Myocyte (in vitro differentiated cells): Measurements from ENCODE around the gene TMPRSS4. TPM values are rescaled to one million over a fixed set of nuclear protein-coding genes. Genes with fewer than 3 reads are reported as not detected.
"Not testable (repeated sequence)": the region's sequence is repeated elsewhere in the genome, so short reads cannot be mapped to it uniquely, and the experiment has no call there.

ENCODE experiments used
- DNase-seq: peaks from one replicate; pipeline ENCODE4 v3.0.0-alpha.2; 2012; ENCODE audit warnings: low read depth
- total RNA-seq: library from RNA; depleted of rRNA; stranded (reverse); fragments of >200 nt; gene quantifications from 2 replicates; pipeline ENCODE4 v1.2.3, GENCODE V29; 2014

TMPRSS4 gene
- total RNA-seq, 1 donor from 2014 or later: not detected

DNA sequence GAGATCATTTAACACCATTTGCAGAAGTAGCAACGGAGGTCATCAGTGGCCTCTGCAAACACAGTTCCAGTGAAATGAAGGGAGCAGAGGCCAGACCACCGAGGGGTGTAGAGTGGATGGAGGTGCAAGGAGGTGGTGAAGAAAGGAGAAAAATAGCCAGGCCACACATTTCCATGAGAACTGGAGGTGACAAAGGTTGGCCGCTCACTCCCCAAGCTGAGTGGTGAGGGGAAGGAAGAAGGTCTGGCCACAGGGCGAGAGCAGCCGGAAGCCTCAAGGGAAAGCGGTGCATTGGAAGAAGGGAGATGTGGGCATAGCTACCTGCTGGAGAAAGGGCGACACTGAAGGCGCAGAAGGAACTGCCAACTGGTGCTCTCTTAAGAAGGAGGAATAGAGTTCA is 20.1 kb upstream of the TMPRSS4 start:
- no peak for DNase-seq

DNA sequence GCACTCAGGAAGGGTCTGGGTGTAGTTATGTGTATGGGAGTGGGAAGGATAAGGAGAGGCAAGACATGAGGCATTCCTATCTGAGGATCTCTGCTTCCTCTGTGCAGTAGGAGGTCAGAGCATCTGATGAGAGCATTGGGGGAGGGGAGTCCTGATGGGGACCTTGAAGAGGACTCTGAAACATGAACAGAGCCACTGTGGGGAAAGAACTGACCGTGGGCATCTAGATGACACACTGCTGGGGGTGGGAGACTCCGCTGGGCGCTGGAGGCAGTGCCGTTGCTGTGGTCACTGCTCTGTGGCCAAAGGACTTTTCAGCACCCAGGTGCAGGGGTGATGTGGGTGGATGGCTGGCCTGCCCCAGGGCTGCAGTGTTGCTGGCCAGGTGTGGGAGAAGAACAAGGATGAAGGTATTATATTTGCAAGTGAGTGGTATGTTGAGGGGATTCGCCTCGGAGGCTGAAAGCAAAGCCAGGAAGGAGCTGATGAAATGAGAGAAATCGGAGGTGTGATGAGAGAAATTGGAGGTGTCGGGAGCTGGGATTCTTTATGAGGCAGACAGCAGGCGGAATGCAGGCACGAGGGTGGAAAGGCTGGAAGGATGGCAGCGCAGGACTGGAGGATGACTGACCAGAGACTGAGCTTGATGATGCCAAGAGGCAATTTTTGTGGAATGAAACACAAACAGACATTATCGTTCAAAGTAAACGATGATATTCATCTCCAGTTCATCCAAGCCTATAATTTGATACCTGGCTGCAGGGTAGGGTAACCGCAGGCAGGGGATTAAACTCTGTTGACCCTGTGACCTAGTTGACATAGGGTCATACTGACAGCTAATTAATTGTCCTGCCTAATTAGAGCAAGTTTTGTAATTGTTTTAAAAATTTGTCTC is 19.4 kb upstream of the TMPRSS4 start:
- no peak for DNase-seq

DNA sequence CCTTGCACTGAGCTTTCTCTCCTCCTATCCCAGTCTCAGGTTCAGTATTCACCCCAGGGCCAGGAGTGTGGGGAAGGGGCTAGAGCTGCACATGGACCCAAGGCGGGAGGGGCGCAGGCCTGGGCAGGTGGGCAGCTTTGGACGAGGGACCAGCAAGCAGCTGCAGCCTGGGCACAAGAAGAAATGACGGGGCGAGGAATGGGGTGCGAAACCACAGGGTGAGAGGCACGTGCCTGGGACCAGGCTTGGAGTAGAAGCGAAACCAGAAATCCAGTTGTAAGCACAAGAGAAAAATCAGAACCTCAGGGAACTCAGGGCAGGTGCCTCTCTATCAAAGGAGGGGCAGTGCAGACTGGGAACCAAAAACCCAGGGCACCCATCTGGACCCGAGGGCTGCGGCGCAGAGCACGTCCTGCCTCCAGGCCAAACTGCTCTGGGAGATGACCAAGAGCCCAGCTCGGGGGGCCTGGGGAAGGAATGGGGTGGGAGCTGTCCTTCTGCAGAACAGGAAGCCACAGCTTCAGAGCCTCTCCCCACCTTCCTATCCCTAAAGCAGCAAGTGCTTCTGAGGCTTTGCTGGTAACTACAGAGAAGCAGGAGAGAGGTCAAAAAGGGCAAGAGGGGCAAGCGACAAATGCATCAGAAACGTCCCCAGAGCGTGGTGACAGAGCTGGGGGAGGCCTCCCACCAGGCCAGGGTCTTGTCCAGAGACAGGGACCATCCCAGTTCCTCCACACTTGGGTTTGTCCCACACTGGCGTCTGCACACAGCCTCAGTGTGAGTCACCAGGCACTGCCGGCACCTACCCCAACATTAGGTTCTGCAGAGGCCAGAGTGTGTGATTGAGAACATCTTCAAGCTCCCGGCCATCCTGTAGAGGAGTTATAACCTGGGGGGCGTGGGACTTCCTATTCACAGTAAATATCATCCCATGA is 18.3 kb upstream of the TMPRSS4 start:
- no peak for DNase-seq

DNA sequence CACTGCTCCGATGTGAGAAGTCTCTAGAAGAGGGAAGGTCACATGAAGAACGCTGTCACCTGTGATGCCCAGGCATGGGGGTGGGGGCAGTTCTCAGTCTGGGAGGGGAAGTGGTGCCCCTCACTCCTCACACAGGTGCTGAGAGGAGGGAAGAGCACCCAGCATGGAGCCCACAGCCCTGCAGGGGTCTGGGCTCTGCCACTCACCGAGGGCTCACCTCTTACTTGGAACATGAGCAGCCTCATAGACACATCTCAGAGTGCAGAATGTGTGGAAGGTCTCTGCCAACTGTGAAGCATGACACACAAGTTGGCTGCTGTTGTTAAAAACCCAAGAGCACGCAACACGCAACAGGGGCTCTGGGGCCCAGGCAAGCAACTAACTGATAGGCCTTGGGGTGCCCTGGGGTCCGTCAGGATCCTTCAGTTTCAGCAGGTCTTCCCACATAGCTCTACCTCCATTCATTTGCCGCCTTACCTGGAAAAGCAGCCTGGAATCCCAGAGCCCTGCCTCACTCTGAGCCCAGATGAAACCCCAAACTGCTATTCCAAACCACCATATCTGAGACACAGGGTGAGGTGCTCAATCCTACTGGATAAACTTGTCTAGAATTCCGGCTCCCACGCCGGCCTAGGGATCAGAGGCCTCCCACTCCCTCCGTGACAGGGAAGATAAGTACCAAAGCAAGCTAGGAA is 17.5 kb upstream of the TMPRSS4 start:
- no peak for DNase-seq

DNA sequence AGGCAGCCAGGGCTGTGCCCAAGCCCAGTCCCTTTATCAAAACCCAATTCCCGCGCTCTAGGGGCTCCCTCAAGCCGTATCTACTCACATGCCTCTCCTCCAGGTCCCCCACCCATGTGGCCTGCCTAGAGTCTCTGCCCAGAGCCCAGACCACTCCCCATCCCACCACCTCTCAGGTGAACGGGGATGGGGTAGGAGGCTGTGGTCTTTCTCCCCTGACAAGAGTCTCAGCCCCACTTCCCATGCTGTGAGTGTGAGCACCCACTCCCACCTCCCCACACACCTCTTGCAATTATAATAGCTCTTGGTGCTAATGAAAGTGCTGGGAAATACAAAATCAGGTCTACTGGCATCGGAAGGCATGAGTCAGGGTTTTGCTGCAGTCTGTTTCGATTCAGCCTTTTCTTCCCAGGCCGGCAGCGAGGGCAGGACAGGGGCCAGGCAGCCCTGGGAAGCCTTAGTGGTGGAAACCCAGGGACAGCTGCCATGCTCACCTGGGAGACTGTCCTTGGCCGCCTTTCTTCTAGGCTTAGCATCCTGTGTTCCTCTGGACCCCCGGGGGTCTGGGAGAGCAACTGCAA is 16.7 kb upstream of the TMPRSS4 start:
- no peak for DNase-seq

DNA sequence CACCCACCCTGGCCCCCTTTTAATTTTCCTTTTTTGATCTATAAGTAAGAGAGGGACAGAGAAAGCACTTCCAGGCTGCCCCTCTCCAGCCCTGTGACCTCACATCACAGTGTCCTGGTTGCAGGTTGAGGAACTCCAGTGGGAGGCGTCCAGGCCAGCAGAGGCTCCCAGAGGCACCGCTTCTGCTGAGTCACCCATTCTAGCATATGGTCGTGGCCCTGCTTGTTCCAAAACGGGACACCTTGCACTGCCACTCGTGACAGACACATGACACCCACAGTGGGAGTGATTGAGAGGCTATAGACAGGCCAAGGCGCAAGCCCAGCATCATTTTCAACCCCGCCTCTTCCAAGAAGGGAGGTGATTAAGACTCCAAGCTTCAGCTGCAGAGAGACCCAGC is 16.0 kb upstream of the TMPRSS4 start:
- DNase-seq: peak; percentile 3

DNA sequence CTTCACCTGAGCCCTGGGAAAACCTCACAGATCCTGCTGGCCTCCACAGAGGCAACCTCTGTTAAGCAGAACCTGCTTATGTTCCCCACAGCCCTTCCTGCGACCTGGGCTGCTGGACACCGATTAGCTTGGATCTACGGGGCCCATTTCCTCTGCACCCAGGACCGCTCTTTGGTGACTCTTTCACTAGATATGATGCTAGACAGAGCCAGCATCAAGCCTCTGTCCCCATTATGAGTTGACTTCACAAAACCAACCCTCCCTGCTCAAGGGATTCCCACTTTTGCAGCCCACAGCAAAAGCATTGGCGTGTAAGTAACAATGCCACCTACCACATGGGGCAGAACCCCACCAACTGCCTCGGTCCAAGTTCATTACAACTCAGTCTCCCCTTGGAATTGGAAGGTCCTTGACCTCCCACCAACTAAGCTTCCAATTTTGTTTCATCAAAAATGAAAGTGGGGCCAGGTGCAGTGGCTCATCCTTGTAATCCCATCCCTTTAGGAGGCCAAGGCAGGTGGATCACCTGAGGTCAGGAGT is 15.2 kb upstream of the TMPRSS4 start:
- DNase-seq: no peak

DNA sequence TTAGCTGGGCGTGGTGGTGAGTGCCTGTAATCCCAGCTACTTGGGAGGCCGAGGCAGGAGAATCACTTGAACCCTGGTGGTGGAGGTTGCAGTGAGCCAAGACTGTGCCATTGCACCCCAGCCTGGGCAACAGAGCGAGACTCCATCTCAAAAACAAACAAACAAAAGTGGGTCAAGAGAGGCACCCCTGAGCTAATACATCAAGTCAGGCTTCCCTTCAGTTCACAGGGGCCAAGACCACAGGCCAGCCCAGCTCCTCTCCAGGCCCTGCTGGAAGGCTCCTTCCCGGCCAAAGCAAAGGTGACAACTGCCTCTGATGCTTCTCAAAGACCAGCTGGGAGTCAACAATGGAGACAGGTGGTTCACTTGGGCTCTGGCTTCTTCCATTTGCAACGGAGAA is 14.7 kb upstream of the TMPRSS4 start:
- DNase-seq: not testable (repeated sequence)

DNA sequence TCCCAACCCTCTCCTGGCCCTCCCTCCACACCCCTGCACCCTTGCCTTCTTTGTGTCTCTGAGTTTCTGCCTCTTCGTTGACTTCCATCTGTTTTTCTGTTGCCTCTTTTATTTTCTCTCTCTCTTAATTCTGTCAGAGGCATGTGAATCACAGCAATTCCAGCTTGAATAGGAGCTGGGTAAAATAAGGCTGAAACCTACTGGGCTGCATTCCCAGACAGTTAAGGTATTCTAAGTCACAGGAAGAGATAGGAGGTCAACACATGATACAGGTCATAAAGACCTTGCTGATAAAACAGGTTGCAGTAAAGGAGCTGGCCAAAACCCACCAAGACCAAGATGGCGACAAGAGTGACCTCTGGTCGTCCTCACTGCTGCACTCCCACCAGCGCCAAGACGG is 14.2 kb upstream of the TMPRSS4 start:
- DNase-seq: not testable (repeated sequence)

DNA sequence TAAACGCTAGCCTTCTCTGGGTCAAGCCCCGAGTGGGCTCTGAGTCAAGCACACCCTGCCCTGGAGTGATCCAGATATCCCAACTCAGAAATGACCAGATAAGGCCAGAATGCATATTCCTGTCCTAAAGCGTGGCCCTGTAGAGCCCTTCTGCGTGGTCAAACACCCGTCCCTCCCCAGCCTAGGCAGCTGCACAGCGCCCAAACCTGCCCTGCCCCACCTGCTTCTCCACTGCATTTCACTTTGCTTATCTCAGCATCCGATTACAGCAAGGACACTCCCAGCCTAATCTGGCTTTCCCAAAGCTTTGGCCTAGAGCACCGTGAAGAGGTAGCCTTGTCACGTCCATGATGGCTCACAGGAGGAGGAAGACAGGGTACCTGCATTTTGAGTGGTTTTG is 11.9 kb upstream of the TMPRSS4 start:
- no peak for DNase-seq

DNA sequence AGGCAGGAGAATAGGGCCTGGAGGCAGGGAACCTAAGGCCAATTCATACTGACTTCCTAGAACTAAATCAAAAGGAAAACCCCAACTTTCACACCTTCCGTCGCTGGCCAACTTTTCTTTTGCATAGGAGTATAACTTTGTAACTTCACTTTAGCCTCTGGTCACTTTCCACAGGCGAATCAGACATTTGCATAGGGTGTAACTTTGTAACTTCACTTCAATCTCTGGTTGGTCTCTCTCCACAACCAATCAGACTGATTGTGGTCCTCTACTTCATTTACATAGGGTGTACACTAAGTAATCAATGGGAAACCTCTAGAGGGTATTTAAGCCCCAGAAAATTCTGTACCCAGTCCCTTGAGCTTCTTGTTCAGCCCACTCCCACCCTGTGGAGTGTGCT is 11.5 kb upstream of the TMPRSS4 start:
- DNase-seq: no peak

DNA sequence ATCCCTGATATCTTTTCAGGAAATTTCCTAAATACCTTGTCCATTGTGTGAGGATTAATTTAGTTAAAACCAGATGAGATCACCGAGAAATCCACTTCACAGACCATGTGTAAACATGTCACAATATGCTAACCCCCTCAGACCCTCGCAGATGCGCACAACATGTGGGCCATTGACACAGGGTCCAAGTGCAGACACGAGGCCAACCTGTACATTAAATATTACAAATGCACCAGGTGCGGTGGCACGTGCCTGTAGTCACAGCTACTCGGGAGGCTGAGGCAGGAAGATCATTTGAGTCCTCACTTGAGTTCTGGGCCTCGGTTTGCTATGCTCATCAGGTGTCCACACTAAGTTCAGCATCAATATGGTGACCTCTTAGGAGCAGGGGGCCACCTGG is 9.9 kb upstream of the TMPRSS4 start:
- no peak for DNase-seq

DNA sequence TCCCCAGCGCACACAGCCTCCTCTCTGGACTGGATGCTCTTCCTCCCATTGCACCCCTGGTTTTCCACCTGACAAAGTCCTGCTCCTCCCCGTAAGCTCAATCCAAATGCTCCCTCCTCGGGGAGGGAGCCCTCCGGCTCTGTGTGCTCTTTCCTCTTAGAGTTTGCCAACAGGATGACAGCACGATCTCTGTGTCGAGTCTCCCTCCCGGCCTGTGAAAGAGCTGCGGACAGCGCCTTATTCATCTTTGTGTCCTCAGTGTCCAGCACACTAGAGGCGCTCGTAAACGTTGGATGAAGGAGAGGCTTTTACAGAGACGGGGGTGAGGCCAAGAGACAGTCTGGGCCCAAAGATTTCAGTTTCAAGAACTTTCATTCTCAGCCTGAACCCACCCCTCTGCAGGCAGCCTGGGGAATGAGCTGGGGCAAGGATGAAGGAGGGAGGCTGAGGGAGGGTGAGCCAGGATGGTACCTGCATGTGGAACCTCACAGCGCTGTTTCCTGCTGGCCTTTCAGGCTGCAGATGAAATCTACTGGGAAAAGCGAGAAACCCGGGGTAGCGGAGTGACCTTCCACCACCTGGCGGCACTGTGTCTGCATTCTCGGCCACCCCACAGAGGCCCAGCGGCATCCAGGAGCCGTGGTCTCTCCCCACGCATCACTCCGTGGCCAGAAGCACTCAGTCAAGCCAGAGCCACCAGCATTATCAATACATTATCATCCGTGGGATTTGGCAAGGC is 8.5 kb upstream of the TMPRSS4 start:
- no peak for DNase-seq

DNA sequence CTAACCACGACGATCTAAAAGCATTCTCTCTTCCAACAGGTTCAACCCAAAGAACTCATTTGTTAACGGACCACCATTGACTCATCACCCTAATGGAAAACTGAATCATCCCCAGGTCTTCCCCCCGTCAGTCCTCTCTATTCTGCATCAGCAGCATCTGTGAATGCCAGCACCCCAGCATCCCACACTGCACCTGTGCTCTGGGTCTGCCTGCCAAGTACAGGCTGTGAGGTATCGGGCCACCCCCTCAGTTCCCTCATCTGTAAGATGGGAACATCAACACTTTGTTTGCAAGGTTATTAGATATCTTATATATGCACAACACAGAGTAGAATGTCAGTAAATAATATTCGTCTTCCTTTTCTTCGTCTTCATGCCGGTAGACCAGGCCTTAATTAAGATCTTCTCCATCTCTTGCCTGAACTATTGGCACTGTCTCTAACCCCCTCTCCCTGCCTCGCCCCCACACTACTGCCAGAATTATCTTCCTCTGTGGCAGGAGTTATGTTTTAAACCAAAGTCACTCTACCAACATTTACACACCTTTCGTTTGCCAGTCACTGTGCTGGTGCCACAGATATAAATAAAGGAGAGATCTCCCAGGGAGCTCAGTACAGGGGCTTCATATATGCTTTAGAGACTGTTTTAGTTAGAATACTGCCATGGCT is 7.8 kb upstream of the TMPRSS4 start:
- no peak for DNase-seq

DNA sequence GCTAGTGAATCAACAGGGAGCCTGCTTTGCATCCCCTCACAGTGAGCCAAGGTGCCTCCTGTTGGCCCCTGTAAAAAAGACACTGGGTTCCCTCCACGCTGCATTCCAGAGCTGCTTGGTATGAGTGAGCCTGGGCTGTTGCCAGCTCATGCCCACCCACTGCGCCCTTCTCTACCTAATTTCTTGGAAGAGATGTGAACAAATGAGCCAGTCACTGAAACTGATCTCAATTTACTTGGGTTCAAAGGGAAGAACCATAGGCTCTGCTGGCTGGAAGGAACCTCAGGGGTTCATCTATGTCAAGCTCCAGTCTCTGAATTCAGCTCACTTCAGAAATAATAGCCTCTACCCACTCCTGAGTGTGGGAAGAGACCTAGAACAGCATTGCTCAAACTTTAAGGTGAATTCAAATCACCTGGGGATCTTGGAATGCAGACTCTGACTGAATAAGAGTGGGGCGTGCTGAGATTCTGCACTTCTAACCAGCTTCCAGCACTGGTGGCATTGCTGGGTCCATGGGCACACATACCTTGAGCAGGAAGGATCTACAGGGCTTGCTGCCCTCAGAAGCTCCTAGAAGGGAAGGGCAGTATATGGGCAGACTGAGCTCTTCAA is 5.4 kb upstream of the TMPRSS4 start:
- DNase-seq: no peak

DNA sequence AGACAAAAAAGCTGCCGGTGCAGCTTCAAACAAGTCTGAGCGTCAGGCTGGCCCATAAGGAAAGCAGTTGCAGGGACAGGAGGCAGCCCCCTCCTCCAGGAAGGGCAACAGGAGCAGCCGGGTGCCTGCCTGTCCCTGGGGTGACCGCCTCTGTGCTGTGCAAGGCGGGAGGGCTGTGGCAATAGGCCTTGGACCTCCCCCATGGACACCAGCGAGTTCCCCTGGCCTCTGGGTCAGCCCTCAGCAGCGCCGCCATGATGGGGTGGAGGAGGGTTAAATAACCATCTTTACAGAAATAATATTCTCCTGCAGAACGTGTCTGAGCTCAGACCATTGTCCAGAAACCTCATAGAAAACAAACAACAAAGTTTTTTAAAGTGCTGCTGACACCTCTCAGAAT is 3.3 kb upstream of the TMPRSS4 start:
- DNase-seq: no peak

DNA sequence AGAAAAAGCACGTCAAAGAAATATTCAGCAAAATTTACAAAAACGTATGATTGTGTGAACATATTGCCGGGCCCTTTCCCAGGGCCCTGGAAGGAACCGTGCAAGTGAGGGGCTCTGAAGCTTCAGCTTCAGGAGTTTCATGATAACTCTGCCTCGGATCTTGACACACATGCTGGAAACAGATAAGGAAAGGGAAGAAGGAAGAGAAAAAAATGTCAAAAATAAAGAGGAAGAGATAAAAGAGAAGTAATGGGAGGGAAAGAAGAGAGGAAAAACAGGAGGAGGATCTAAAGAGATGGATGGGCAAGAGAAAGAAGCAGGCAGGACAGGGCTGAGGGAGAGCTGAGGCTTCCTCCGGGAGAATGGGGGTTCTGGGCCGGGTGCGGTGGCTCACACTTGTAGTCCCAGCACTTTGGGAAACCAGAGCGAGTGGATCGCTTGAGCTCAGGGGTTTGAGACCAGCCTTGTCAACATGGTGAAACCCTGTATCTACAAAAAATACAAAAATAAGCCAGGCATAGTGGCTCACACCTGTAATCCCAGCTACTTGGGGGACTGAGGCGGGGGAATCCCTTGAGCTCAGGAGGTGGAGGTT is 2.7 kb upstream of the TMPRSS4 start:
- DNase-seq: no peak

DNA sequence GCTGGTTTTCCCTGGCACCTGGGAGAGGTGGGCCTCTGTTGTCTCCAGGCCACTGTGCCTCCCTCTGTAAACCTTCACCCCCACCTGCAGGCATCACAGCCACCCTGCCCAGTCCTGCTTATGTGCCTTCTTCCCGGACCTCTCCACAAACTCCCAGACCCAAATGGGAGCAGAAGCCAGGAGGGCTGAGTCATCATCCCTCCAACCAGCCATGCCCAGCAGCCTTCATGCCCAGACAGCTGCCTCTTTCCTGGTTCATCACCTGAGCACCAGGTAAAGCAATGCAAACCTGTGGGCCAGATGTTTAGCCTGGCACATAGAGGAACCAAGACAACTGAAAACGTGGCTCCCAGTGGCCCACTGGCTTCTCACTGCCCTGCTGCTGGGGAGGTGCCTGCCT is 2.1 kb upstream of the TMPRSS4 start:
- DNase-seq: no peak

DNA sequence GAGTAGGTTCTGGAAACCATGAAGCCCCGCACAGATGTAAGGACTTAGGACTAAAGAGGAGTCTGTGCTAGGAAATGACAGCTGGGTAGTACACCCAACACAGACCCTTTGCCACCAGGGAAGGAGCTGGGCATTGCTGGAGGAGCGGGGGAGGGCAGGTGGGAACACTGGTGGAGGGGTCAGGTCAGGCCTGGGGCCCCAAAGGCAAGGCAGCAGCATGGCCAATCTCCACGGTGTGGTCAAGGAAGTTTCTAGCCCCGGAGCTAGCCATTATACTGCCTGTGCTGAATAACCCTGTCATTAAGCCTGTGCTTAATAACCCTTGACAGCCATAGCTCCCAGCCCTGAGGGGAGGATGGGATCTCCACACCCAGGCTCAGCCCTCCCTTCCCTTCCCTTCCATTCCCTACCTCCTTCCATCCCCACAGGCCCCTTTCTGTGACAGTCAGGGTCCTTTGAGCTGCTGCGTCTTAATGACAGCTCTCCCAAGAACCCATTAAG is 2.1 kb downstream of the TMPRSS4 start:
- DNase-seq: no peak
